PC-9 (cell line): ENCODE measurements around the gene UPK2.

Experiments used
- EZH2 ChIP-seq: fragments of 200-600 bp; sonication (generic); IDR thresholded peaks from 2 replicates; pipeline ENCODE4 v1.8.0; 2017; ENCODE audit warnings: antibody characterized with exemption, low read depth
- TF ChIP-seq, protein P1 (sequence below): fragments of 200-600 bp; sonication (generic); conservative IDR thresholded peaks from 2 replicates; pipeline ENCODE4 v1.6.1; 2017; ENCODE audit warnings: mixed run types, antibody characterized with exemption, mild to moderate bottlenecking, moderate library complexity

DNA sequence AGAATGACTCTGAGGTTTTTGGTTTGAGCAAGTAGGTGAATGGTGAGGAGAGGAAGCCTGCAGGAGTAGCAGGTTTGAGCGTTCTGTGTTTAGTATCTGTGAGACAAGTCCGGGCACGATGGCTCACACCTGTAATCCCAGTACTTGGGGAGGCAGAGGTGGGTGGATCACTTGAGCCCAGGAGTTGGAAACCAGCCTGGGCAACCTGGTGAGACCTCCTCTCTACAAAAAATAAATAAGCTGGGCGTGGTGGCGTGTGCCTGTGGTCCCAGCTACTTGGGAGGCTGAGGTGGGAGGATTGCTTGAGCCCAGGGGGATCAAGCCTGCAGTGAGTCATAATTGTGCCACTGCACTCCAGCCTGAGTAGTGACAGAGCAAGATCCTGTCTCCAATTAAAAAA lies 32.2 kb downstream of the UPK2 start:
- TF ChIP-seq, protein P1, sequence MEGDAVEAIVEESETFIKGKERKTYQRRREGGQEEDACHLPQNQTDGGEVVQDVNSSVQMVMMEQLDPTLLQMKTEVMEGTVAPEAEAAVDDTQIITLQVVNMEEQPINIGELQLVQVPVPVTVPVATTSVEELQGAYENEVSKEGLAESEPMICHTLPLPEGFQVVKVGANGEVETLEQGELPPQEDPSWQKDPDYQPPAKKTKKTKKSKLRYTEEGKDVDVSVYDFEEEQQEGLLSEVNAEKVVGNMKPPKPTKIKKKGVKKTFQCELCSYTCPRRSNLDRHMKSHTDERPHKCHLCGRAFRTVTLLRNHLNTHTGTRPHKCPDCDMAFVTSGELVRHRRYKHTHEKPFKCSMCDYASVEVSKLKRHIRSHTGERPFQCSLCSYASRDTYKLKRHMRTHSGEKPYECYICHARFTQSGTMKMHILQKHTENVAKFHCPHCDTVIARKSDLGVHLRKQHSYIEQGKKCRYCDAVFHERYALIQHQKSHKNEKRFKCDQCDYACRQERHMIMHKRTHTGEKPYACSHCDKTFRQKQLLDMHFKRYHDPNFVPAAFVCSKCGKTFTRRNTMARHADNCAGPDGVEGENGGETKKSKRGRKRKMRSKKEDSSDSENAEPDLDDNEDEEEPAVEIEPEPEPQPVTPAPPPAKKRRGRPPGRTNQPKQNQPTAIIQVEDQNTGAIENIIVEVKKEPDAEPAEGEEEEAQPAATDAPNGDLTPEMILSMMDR = no peak
- TF ChIP-seq EZH2 = no peak
